Stimulated activated naive B cell treated with anti-CD40 and anti-IgM and Interleukin-4, amounts not matched to agents 10 μg/mL and 1 μg/mL and 100 μg/mL, for 72 hours (primary cell): ENCODE results near the gene ICE2.

Experiments used
- ATAC-seq, 2 donors: fragments of 150-1000 bp; cut with Tn5 transposase; replicated peaks; 2 replicates each; pipeline ENCODE4 v1.10.0; 2021; ENCODE audit warnings: moderate library complexity in 1 of 2
- DNase-seq: peaks from one replicate; pipeline ENCODE4 v3.0.0; 2021
- H3K27ac Mint-ChIP-seq: one replicate; pipeline ENCODE4 v1.8.0; 2022; ENCODE audit warnings: mild to moderate bottlenecking, mixed read lengths
- H3K27me3 Mint-ChIP-seq, 2 donors: one replicate each; pipeline ENCODE4 v1.8.0; 2022; ENCODE audit warnings: mixed read lengths in 2 of 2
- H3K36me3 Mint-ChIP-seq, 2 donors: one replicate each; pipeline ENCODE4 v1.8.0; 2022; ENCODE audit warnings: mixed read lengths in 2 of 2, mild to moderate bottlenecking in 1 of 2
- H3K4me1 Mint-ChIP-seq, 2 donors: one replicate each; pipeline ENCODE4 v1.8.0; 2022; ENCODE audit warnings: mixed read lengths in 2 of 2, mild to moderate bottlenecking in 1 of 2
- H3K4me3 Mint-ChIP-seq, 2 donors: one replicate each; pipeline ENCODE4 v1.8.0; 2022; ENCODE audit warnings: mild to moderate bottlenecking in 2 of 2, mixed read lengths in 2 of 2, moderate library complexity in 1 of 2
- H3K9me3 Mint-ChIP-seq, 2 donors: one replicate each; pipeline ENCODE4 v1.8.0; 2022; ENCODE audit warnings: mixed read lengths in 2 of 2, mild to moderate bottlenecking in 1 of 2

ICE2 gene

GRCh38 chr15:60374628-60375081 is 104.3 kb downstream of the ICE2 start:
- H3K4me1 Mint-ChIP-seq: no peaks in the 10 kb centered on the region
- no peak overlapping the region for H3K4me3 Mint-ChIP-seq
- no peaks in the 10 kb centered on the region for H3K9me3 Mint-ChIP-seq
- H3K27me3 Mint-ChIP-seq: no peaks in the 10 kb centered on the region
- no peak for DNase-seq
- no peak for ATAC-seq
- H3K36me3 Mint-ChIP-seq: peaks cover 44 to 58% of the 10 kb centered on the region in 2 donors
- H3K27ac Mint-ChIP-seq: no peak overlapping the region

DNA sequence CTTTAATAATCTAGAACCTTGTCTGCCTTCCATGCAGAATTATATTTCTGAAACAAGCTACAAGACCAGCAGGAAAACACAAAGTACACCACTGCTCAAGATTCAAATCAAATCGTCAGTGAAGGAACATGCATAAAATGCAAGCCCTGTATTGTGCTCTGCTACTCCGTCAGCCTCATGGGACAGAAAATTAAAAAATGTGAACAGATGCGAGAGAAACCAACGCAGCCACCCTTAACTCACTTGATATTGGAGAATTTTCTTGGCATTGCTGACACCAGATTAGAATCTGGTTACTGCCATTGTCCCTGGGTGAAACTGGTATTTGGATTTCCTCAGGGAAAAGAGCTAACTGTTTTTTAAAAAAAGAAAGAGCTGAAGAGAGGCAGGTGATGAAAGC is 104.7 kb downstream of the ICE2 start:
- Mint-ChIP-seq H3K9me3 (no peaks in the 10 kb centered on the region), H3K4me3 (no peak overlapping the region), H3K27ac (no peak overlapping the region), H3K4me1 (no peaks in the 10 kb centered on the region), H3K27me3 (no peaks in the 10 kb centered on the region), H3K36me3 (peaks cover 45 to 59% of the 10 kb centered on the region in 2 donors)
- DNase-seq (no peak), ATAC-seq (no peak)

DNA sequence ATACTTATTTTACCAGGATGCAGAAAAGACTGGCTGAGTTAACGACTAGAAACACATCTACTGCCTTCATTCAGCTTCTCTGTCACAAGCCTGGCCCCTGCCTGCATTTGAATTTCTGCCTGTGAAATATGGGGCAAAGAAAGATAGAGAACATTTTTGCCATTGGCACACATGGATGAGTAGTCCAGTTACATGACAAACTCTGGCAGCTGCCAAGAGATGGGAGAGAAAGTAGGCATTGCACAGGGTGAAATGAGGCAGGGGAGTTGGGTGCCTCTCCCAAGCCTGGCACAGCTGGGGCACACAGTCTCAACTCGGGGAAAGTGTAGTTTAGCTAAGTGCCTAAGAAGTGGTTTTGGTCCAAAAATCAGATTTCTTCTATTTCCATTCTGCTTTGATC is 105.2 kb downstream of the ICE2 start:
- no peaks in the 10 kb centered on the region for H3K4me1 Mint-ChIP-seq
- no peak overlapping the region for H3K27ac Mint-ChIP-seq
- ATAC-seq: no peak

GRCh38 chr15:60373327-60373726 is 105.6 kb downstream of the ICE2 start:
- DNase-seq: no peak
- Mint-ChIP-seq H3K9me3 (no peaks in the 10 kb centered on the region), H3K4me1 (no peaks in the 10 kb centered on the region), H3K36me3 (peaks cover 44 to 59% of the 10 kb centered on the region in 2 donors), H3K27ac (no peak overlapping the region), H3K4me3 (no peak overlapping the region), H3K27me3 (no peaks in the 10 kb centered on the region)
- ATAC-seq: no peak

More for the DNA sequence above, 105.2 kb downstream of the ICE2 start:
- H3K27me3 Mint-ChIP-seq: no peaks in the 10 kb centered on the region
- H3K9me3 Mint-ChIP-seq: no peaks in the 10 kb centered on the region
- H3K36me3 Mint-ChIP-seq: peaks cover 44 to 59% of the 10 kb centered on the region in 2 donors
- H3K4me3 Mint-ChIP-seq: no peak overlapping the region
- DNase-seq: no peak

DNA sequence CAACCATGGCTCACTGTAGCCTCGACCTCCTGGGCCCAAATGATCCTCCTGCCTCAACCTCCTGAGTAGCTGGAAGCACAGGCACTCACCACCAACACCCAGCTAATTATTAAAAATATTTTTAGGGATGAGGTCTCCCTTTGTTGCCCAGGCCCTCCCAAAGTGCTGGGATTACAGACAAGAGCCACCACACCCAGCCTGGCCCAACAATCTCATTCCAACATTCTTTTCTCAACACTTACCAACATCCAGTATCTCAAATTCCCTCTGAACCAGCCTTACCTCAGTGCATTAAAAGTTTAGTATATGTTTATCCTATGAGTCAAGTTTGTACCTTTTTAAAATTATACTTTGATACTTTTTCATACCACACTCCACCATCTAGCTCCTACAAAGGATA is 106.2 kb downstream of the ICE2 start:
- H3K36me3 Mint-ChIP-seq: peaks cover 44 to 59% of the 10 kb centered on the region in 2 donors
- H3K9me3 Mint-ChIP-seq: no peaks in the 10 kb centered on the region
- H3K4me3 Mint-ChIP-seq: no peak overlapping the region
- H3K4me1 Mint-ChIP-seq: no peaks in the 10 kb centered on the region
- H3K27me3 Mint-ChIP-seq: no peaks in the 10 kb centered on the region
- H3K27ac Mint-ChIP-seq: no peak overlapping the region
- DNase-seq: no peak
- ATAC-seq: no peak

- Mint-ChIP-seq H3K36me3 (peaks cover 44 to 59% of the 10 kb centered on the region in 2 donors), H3K27me3 (no peaks in the 10 kb centered on the region), H3K4me3 (no peak overlapping the region), H3K4me1 (no peaks in the 10 kb centered on the region), H3K9me3 (no peaks in the 10 kb centered on the region), H3K27ac (no peak overlapping the region)
- DNase-seq: no peak
- ATAC-seq: no peak
Observed at GRCh38 chr15:60372227-60372626, 106.7 kb downstream of the ICE2 start.

DNA sequence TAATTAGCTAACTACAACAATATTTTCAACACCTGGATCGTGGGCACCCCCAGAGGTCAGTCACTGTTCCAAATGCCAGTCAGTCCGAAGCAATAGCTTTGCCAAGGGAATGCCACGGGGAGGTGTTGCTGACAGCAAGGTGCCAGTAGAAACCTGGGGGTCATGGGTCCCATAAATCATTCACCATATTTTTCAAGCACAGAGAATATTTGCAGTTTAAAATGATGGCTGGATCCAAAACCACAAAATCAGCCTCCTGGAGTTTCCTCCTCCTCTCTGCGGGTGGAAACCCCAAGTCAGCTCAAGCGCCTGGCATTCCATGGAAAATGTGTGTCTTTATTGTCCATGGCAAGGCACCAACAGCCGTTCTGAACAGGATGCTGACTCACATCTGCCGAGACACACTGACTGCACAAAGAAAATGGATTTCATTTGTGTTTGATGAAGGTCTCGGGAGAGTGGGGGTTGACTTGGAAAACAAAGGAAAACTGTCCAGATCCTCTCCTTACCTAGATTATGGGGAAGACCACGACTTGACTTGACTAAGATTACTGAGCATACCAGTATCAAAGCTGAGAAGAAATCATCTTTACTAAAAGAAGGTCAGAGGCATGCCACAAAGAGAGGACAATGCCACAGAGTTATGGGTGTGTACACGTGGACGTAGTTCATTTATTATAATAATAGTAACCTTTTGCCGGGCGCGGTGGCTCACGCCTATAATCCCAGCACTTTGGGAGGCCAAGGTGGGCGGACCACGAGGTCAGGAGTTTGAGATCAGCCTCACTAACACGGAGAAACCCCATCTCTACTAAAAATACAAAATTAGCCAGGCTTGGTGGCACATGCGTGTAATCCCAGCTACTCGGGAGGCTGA is 107.5 kb downstream of the ICE2 start:
- Mint-ChIP-seq H3K9me3 (no peaks in the 10 kb centered on the region), H3K27me3 (no peaks in the 10 kb centered on the region), H3K4me3 (no peak overlapping the region), H3K27ac (no peak overlapping the region), H3K4me1 (no peaks in the 10 kb centered on the region), H3K36me3 (peaks cover 43 to 51% of the 10 kb centered on the region in 2 donors)
- ATAC-seq: no peak
- no peak for DNase-seq

GRCh38 chr15:60370869-60371136 is 108.1 kb downstream of the ICE2 start:
- DNase-seq: no peak
- H3K27me3 Mint-ChIP-seq: no peaks in the 10 kb centered on the region
- H3K36me3 Mint-ChIP-seq: peaks cover 39 to 48% of the 10 kb centered on the region in 2 donors
- H3K4me1 Mint-ChIP-seq: no peaks in the 10 kb centered on the region
- H3K4me3 Mint-ChIP-seq: no peak overlapping the region
- peaks cover 0 to 1% of the 10 kb centered on the region in 2 donors for H3K9me3 Mint-ChIP-seq
- no peak for ATAC-seq
- no peak overlapping the region for H3K27ac Mint-ChIP-seq

GRCh38 chr15:60370105-60370868 is 108.7 kb downstream of the ICE2 start:
- no peak for DNase-seq
- no peak overlapping the region for H3K4me3 Mint-ChIP-seq

DNA sequence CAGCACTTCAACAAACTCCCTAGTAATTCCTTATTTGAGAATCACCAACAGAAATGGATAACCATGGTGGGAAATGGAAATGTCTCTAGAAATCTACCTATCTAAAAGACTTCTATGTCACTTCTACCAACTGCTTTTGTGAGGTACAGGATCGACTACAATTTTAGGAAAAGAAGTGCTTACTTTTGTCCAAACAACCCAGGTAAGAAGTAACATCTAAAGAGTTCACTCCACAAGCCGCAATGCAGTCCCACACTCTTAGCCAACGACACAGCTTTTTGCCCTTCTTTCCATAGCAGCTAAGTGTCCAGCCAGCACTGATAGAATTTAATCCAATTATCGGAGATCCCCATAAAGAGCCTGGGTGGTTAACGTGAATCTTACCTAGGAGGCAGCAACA is 109.2 kb downstream of the ICE2 start:
- no peak for DNase-seq
- H3K4me3 Mint-ChIP-seq: no peak overlapping the region
- ATAC-seq: no peak
- peaks cover 0 to 3% of the 10 kb centered on the region in 2 donors for H3K9me3 Mint-ChIP-seq
- no peaks in the 10 kb centered on the region for H3K27me3 Mint-ChIP-seq
- peaks cover 36 to 46% of the 10 kb centered on the region in 2 donors for H3K36me3 Mint-ChIP-seq
- no peak overlapping the region for H3K27ac Mint-ChIP-seq
- no peaks in the 10 kb centered on the region for H3K4me1 Mint-ChIP-seq

More at GRCh38 chr15:60370105-60370868, 108.7 kb downstream of the ICE2 start:
- Mint-ChIP-seq H3K4me1 (no peaks in the 10 kb centered on the region), H3K36me3 (peaks cover 36 to 46% of the 10 kb centered on the region in 2 donors), H3K27me3 (no peaks in the 10 kb centered on the region), H3K27ac (no peak overlapping the region), H3K9me3 (peaks cover 0 to 3% of the 10 kb centered on the region in 2 donors)
- ATAC-seq: no peak
